H9 (cell line): ENCODE data around the gene S100A7A. TPM values are rescaled to one million over a fixed set of nuclear protein-coding genes. Genes with fewer than 3 reads are reported as not detected.

Experiments
- DNase-seq: peaks from one replicate; pipeline ENCODE4 v3.0.0-alpha.2; 2017
- H2AFZ ChIP-seq: one replicate; pipeline ENCODE4 v1.6.1; 2013; ENCODE audit warnings: mild to moderate bottlenecking, low read length, control low read depth, moderate library complexity
- H2AK5ac ChIP-seq: 2 replicates; pipeline ENCODE4 v1.6.1; 2013; ENCODE audit warnings: low read length, control low read depth, mixed read lengths; ENCODE audit not compliant: insufficient read length
- H2BK120ac ChIP-seq: one replicate; pipeline ENCODE4 v1.6.1; 2013; ENCODE audit warnings: low read depth, mild to moderate bottlenecking, low read length, control low read depth, inconsistent platforms; ENCODE audit not compliant: poor library complexity, severe bottlenecking
- H2BK12ac ChIP-seq: 2 replicates; pipeline ENCODE4 v1.6.1; 2013; ENCODE audit warnings: low read length, control low read depth, mixed read lengths, low read depth; ENCODE audit not compliant: insufficient read length
- H2BK15ac ChIP-seq: 2 replicates; pipeline ENCODE4 v1.6.1; 2013; ENCODE audit warnings: low read depth, low read length, control low read depth
- H2BK20ac ChIP-seq: one replicate; pipeline ENCODE4 v1.6.1; 2013; ENCODE audit warnings: low read depth, mild to moderate bottlenecking, low read length, control low read depth, inconsistent platforms; ENCODE audit not compliant: poor library complexity, severe bottlenecking
- H2BK5ac ChIP-seq: 2 replicates; pipeline ENCODE4 v1.6.1; 2013; ENCODE audit warnings: low read length, control low read depth, mixed read lengths; ENCODE audit not compliant: insufficient read length
- H3K14ac ChIP-seq: 2 replicates; pipeline ENCODE4 v1.6.1; 2013; ENCODE audit warnings: low read length, control low read depth; ENCODE audit not compliant: insufficient read depth
- H3K18ac ChIP-seq: 2 replicates; pipeline ENCODE4 v1.6.1; 2013; ENCODE audit warnings: low read depth, mild to moderate bottlenecking, mixed read lengths, low read length, control low read depth; ENCODE audit not compliant: insufficient read length
- H3K23ac ChIP-seq: 2 replicates; pipeline ENCODE4 v1.6.1; 2013; ENCODE audit warnings: low read length, control low read depth, mixed read lengths, low read depth; ENCODE audit not compliant: insufficient read length
- H3K23me2 ChIP-seq: 2 replicates; pipeline ENCODE4 v1.6.1; 2013; ENCODE audit warnings: low read depth, mild to moderate bottlenecking, mixed read lengths, low read length, control low read depth; ENCODE audit not compliant: insufficient read length, poor library complexity, severe bottlenecking
- H3K27ac ChIP-seq: 2 replicates; pipeline ENCODE4 v1.5.1; 2013; ENCODE audit warnings: low read length, control low read depth, mixed read lengths, low read depth; ENCODE audit not compliant: insufficient read length
- H3K27me3 ChIP-seq: 2 replicates; pipeline ENCODE4 v1.6.1; 2013; ENCODE audit warnings: low read length, control low read depth, inconsistent platforms; ENCODE audit not compliant: insufficient read depth
- H3K4ac ChIP-seq: 2 replicates; pipeline ENCODE4 v1.6.1; 2013; ENCODE audit warnings: low read depth, mild to moderate bottlenecking, control low read depth, inconsistent platforms, low read length, moderate library complexity
- H3K4me1 ChIP-seq: 2 replicates; pipeline ENCODE4 v1.6.1; 2013; ENCODE audit warnings: low read length, control low read depth, inconsistent platforms; ENCODE audit not compliant: insufficient read depth
- H3K4me2 ChIP-seq: 2 replicates; pipeline ENCODE4 v1.6.1; 2013; ENCODE audit warnings: low read length, control low read depth, mixed read lengths; ENCODE audit not compliant: insufficient read length, insufficient read depth
- H3K56ac ChIP-seq: 2 replicates; pipeline ENCODE4 v1.6.1; 2013; ENCODE audit warnings: low read depth, mild to moderate bottlenecking, mixed read lengths, low read length, control low read depth; ENCODE audit not compliant: insufficient read length
- H3K79me1 ChIP-seq: 2 replicates; pipeline ENCODE4 v1.6.1; 2013; ENCODE audit warnings: low read depth, mild to moderate bottlenecking, moderate library complexity, low read length, control low read depth, inconsistent platforms; ENCODE audit not compliant: insufficient read depth, poor library complexity, severe bottlenecking
- H3K79me2 ChIP-seq: 2 replicates; pipeline ENCODE4 v1.6.1; 2013; ENCODE audit warnings: low read length, control low read depth, inconsistent platforms; ENCODE audit not compliant: insufficient read depth
- H3K9ac ChIP-seq: 2 replicates; pipeline ENCODE4 v1.6.1; 2013; ENCODE audit warnings: low read length, control low read depth, mixed read lengths; ENCODE audit not compliant: insufficient read length; ENCODE audit errors: extremely low read depth
- H3K9me3 ChIP-seq: one replicate; pipeline ENCODE4 v1.6.1; 2013; ENCODE audit warnings: low read depth, low read length, inconsistent platforms; ENCODE audit not compliant: control insufficient read depth
- H3T11ph ChIP-seq: one replicate; pipeline ENCODE4 v1.6.1; 2013; ENCODE audit warnings: mild to moderate bottlenecking, low read length, control low read depth, inconsistent platforms
- H4K20me1 ChIP-seq: one replicate; pipeline ENCODE4 v1.6.1; 2013; ENCODE audit not compliant: control insufficient read depth, insufficient read length, insufficient read depth
- H4K5ac ChIP-seq: 2 replicates; pipeline ENCODE4 v1.6.1; 2013; ENCODE audit warnings: low read depth, mild to moderate bottlenecking, mixed read lengths, low read length, control low read depth; ENCODE audit not compliant: insufficient read length
- H4K8ac ChIP-seq: replicated peaks from 2 replicates; pipeline ENCODE4 v1.6.1; 2013; ENCODE audit warnings: low read length, control low read depth, mixed read lengths, low read depth; ENCODE audit not compliant: insufficient read length
- H4K91ac ChIP-seq: 2 replicates; pipeline ENCODE4 v1.6.1; 2013; ENCODE audit warnings: low read depth, mild to moderate bottlenecking, moderate library complexity, mixed read lengths, low read length, control low read depth; ENCODE audit not compliant: insufficient read length
- H3K27ac Mint-ChIP-seq, 3 experiments: 2 replicates in 2 of 3; 3 replicates in 1 of 3; pipeline ENCODE4 v1.8.0; 2020 to 2021; ENCODE audit warnings: mixed read lengths in 3 of 3, mild to moderate bottlenecking in 1 of 3, moderate library complexity in 1 of 3
- H3K27me3 Mint-ChIP-seq: 2 replicates; pipeline ENCODE4 v1.8.0; 2021; ENCODE audit warnings: low read depth, mild to moderate bottlenecking, moderate library complexity, mixed read lengths
- H3K36me3 Mint-ChIP-seq, 3 experiments: 2 replicates in 2 of 3; 3 replicates in 1 of 3; pipeline ENCODE4 v1.8.0; 2020 to 2021; ENCODE audit warnings: low read depth in 3 of 3, mixed read lengths in 3 of 3; ENCODE audit not compliant: insufficient read depth in 1 of 3
- H3K4me1 Mint-ChIP-seq, 2 experiments: 2 replicates each; pipeline ENCODE4 v1.8.0; 2020; ENCODE audit warnings: mixed read lengths in 2 of 2
- H3K4me3 Mint-ChIP-seq, 2 experiments: 2 replicates in 1 of 2; 3 replicates in 1 of 2; pipeline ENCODE4 v1.8.0; 2020 to 2021; ENCODE audit warnings: mild to moderate bottlenecking in 2 of 2, mixed read lengths in 2 of 2, moderate library complexity in 1 of 2
- H3K9me3 Mint-ChIP-seq, 2 experiments: 2 replicates in 1 of 2; 3 replicates in 1 of 2; pipeline ENCODE4 v1.8.0; 2020; ENCODE audit warnings: mild to moderate bottlenecking in 2 of 2, mixed read lengths in 2 of 2, moderate library complexity in 1 of 2
- CTCF ChIP-seq: fragments of 200-600 bp; sonication (generic); conservative IDR thresholded peaks from 3 replicates; pipeline ENCODE4 v1.8.0; 2021; ENCODE audit warnings: antibody characterized with exemption, mild to moderate bottlenecking
- WGBS: extraction: QIAGEN DNeasy Blood & Tissue Kit; methylation state at CpG from one replicate; pipeline ENCODE4 v1.1.7; 2013; ENCODE audit warnings: missing lambda C conversion rate, low lambda C conversion rate, mixed read lengths; ENCODE audit not compliant: insufficient read length; ENCODE audit errors: extremely low coverage; 5-methylcytosine and 5-hydroxymethylcytosine counted together
- total RNA-seq: library from RNA; stranded (reverse); gene quantifications from 2 replicates; pipeline ENCODE4 v1.2.1, GENCODE V29; 2021

Gene S100A7A
- total RNA-seq, 1 experiment from 2014 or later, result not detected

- Mint-ChIP-seq H3K27ac (no peak overlapping the region), H3K36me3 (no peaks in the 10 kb centered on the region), H3K4me3 (no peak overlapping the region), H3K4me1 (no peaks in the 10 kb centered on the region), H3K27me3 (peaks cover 4% of the 10 kb centered on the region), H3K9me3 (peaks cover 0 to 6% of the 10 kb centered on the region in 2 experiments; a peak in 1 of 5 replicates)
- Histone ChIP-seq H3K27me3 (no peaks in the 10 kb centered on the region), H4K91ac (no peak overlapping the region), H3K14ac (no peak overlapping the region), H2BK15ac (no peak overlapping the region), H3T11ph (no peak overlapping the region), H4K5ac (no peak overlapping the region), H3K4ac (no peak overlapping the region), H3K27ac (no peak overlapping the region), H2BK5ac (no peak overlapping the region), H2BK12ac (no peak overlapping the region), H3K79me2 (no peaks in the 10 kb centered on the region), H3K18ac (no peak overlapping the region), H2BK20ac (no peak overlapping the region), H4K20me1 (no peaks in the 10 kb centered on the region), H3K4me1 (no peaks in the 10 kb centered on the region), H2AFZ (no peak overlapping the region), H3K9ac (no peak overlapping the region), H3K23ac (no peak overlapping the region), H2BK120ac (no peak overlapping the region), H2AK5ac (no peak overlapping the region), H3K23me2 (no peaks in the 10 kb centered on the region), H3K79me1 (no peaks in the 10 kb centered on the region), H4K8ac (no peak overlapping the region), H3K56ac (no peak overlapping the region), H3K9me3 (no peaks in the 10 kb centered on the region), H3K4me2 (no peak overlapping the region)
- no CpG with 5 or more reads among the region's 2 CpGs for WGBS
- TF ChIP-seq CTCF, result no peak
- DNase-seq, result no peak
These were observed 47.8 kb upstream of the S100A7A start for GRCh38 chr1:153368495-153368894.
